Panc1 (cell line): ENCODE measurements around the gene HABP2. TPM values are rescaled to one million over a fixed set of nuclear protein-coding genes. Genes with fewer than 3 reads are reported as not detected.

Source experiments
- ATAC-seq: fragments of 200-7000 bp; cut with Tn5 transposase; 2 replicates; pipeline ENCODE4 v1.9.1; 2020; ENCODE audit warnings: mild to moderate bottlenecking, moderate library complexity
- BruUV-seq: library from RNA; stranded (reverse); fragments of 400-500 nt; replicated peaks from 2 replicates; lab custom pipeline; 2021; lab: Mats Ljungman, UMichigan
- CTCF ChIA-PET: fragments of 300-600 bp; sonication (Branson Sonifier 250); formaldehyde crosslinking; loops from one replicate; lab custom pipeline; 2022; ENCODE audit warnings: antibody characterized with exemption; lab: Charles Lee
- POLR2A ChIA-PET: fragments of 300-600 bp; sonication (Branson Sonifier 250); formaldehyde crosslinking; loops from one replicate; lab custom pipeline; 2022; ENCODE audit warnings: antibody characterized with exemption; lab: Charles Lee
- DNase-seq: peaks from one replicate; pipeline ENCODE4 v3.0.0-alpha.2; 2010; ENCODE audit warnings: low read depth, low spot score
- H3K27ac ChIP-seq: 2 replicates; pipeline ENCODE4 v1.5.1; 2011; ENCODE audit warnings: mild to moderate bottlenecking, low read length, inconsistent platforms
- H3K27me3 ChIP-seq: fragments of 200-500 bp; sonication (Bioruptor generic); 2 replicates; pipeline ENCODE4 v1.6.0; 2014; ENCODE audit warnings: low read length, inconsistent platforms; ENCODE audit not compliant: control insufficient read depth, insufficient read depth
- H3K36me3 ChIP-seq: fragments of 200-500 bp; sonication (Bioruptor generic); 2 replicates; pipeline ENCODE4 v1.5.1; 2014; ENCODE audit warnings: inconsistent platforms, mild to moderate bottlenecking, low read length, moderate library complexity; ENCODE audit not compliant: control insufficient read depth, insufficient read depth
- H3K4me1 ChIP-seq: 2 replicates; pipeline ENCODE4 v1.5.1; 2011; ENCODE audit warnings: inconsistent platforms, mild to moderate bottlenecking, low read length, moderate library complexity; ENCODE audit not compliant: control insufficient read depth, insufficient read depth
- H3K4me3 ChIP-seq, 2 experiments: 2 replicates each; pipeline ENCODE4 v1.5.1; 2011 to 2012; ENCODE audit warnings: low read depth in 2 of 2, low read length in 2 of 2, mild to moderate bottlenecking in 2 of 2, inconsistent platforms in 1 of 2, moderate library complexity in 1 of 2
- H3K9me3 ChIP-seq: fragments of 200-500 bp; sonication (Bioruptor generic); 2 replicates; pipeline ENCODE4 v1.5.1; 2014; ENCODE audit warnings: low read depth, mild to moderate bottlenecking, inconsistent platforms, low read length, moderate library complexity; ENCODE audit not compliant: control insufficient read depth, insufficient read depth
- CTCF ChIP-seq: fragments of 450-650 bp; IDR thresholded peaks from 2 replicates; pipeline ENCODE4 v1.5.1; 2017; ENCODE audit warnings: mild to moderate bottlenecking
- POLR2AphosphoS5 ChIP-seq: IDR thresholded peaks from 2 replicates; pipeline ENCODE4 v1.6.1; 2012; ENCODE audit warnings: mild to moderate bottlenecking, low read depth, low read length, moderate library complexity
- REST ChIP-seq, 2 experiments: IDR thresholded peaks; 2 replicates each; pipeline ENCODE4 v1.6.1; 2011 to 2012; ENCODE audit warnings: low read depth in 2 of 2, control low read depth in 1 of 2, low read length in 1 of 2, mild to moderate bottlenecking in 1 of 2, moderate library complexity in 1 of 2; ENCODE audit not compliant: insufficient read depth in 1 of 2
- SIN3A ChIP-seq: IDR thresholded peaks from 2 replicates; pipeline ENCODE4 v1.6.1; 2012; ENCODE audit warnings: low read depth, mild to moderate bottlenecking, low read length, moderate library complexity, borderline replicate concordance; ENCODE audit not compliant: insufficient read depth
- TCF7L2 ChIP-seq: IDR thresholded peaks from 2 replicates; pipeline ENCODE4 v1.6.1; 2011; ENCODE audit warnings: mild to moderate bottlenecking, low read depth, low read length, inconsistent platforms
- in situ Hi-C: cut with HindIII; loops from 2 replicates; pipeline ENCODE4 v1.10.0; 2016; ENCODE audit warnings: low sequenced_read_pairs, low pct_unique_long_range_greater_than_20kb
- intact Hi-C: fragments of 100-400 bp; cut with micrococcal nuclease; formaldehyde crosslinking; loops from one replicate; pipeline ENCODE4 v1.10.0; 2022; ENCODE audit not compliant: unreplicated experiment
- total RNA-seq: library from RNA; stranded (reverse); gene quantifications from one replicate; pipeline ENCODE4 v1.2.1, GENCODE V29; 2021; ENCODE audit not compliant: unreplicated experiment

HABP2 gene
- total RNA-seq, 1 experiment from 2014 or later = 0.13 TPM

GRCh38 chr10:113557424-113557862 is 4.6 kb downstream of the HABP2 start:
- in situ Hi-C loops (no loop called here), intact Hi-C loops (no loop called here)
- no peak for DNase-seq
- no peak for ATAC-seq
- Histone ChIP-seq H3K36me3 (no peaks in the 10 kb centered on the region), H3K4me1 (no peaks in the 10 kb centered on the region), H3K27ac (no peak overlapping the region), H3K9me3 (no peaks in the 10 kb centered on the region), H3K4me3 (no peak overlapping the region), H3K27me3 (peaks cover 9% of the 10 kb centered on the region; the same call in 1 of the 2 replicates)
- TF ChIP-seq POLR2AphosphoS5 (no peak), CTCF (no peak), REST (IDR thresholded peaks at IDR 0.05; ENCODE audit: insufficient read depth in 1 of 2, low read depth in 2 of 2, low read length in 1 of 2) (no peak), TCF7L2 (no peak), SIN3A (no peak)
- CTCF ChIA-PET = no interaction called here
- POLR2A ChIA-PET = no interaction called here
- BruUV-seq = no TSS peak

- Histone ChIP-seq H3K36me3 (no peaks in the 10 kb centered on the region), H3K9me3 (no peaks in the 10 kb centered on the region), H3K27me3 (peaks cover 9% of the 10 kb centered on the region; the same call in 1 of the 2 replicates), H3K4me3 (no peak overlapping the region), H3K4me1 (no peaks in the 10 kb centered on the region), H3K27ac (no peak overlapping the region)
- no peak for ATAC-seq
- TF ChIP-seq TCF7L2 (no peak), SIN3A (no peak), REST (IDR thresholded peaks at IDR 0.05; ENCODE audit: insufficient read depth in 1 of 2, low read depth in 2 of 2, low read length in 1 of 2) (no peak), POLR2AphosphoS5 (no peak), CTCF (no peak)
- in situ Hi-C loops = no loop called here
- no TSS peak for BruUV-seq
- ChIA-PET CTCF (no interaction called here), POLR2A (no interaction called here)
- DNase-seq = no peak
- intact Hi-C loops = no loop called here
These were observed 5.1 kb downstream of the HABP2 start for GRCh38 chr10:113557903-113558321.
